Upper lobe of right lung (tissue), 1 donor: ENCODE measurements around the gene ZNF586. TPM values are rescaled to one million over a fixed set of nuclear protein-coding genes. Genes with fewer than 3 reads are reported as not detected.

Source experiments
- ATAC-seq: fragments of 200-7000 bp; cut with Tn5 transposase; one replicate; pipeline ENCODE4 v1.9.1; 2020; ENCODE audit warnings: mild to moderate bottlenecking, moderate library complexity
- DNase-seq: peaks from one replicate; pipeline ENCODE4 v3.0.0-alpha.2; 2020
- H3K27ac ChIP-seq: fragments of 200-600 bp; one replicate; pipeline ENCODE4 v1.8.0; 2022
- H3K27me3 ChIP-seq: fragments of 200-600 bp; one replicate; pipeline ENCODE4 v1.8.0; 2022; ENCODE audit warnings: mild to moderate bottlenecking
- H3K36me3 ChIP-seq: fragments of 200-600 bp; one replicate; pipeline ENCODE4 v1.8.0; 2022
- H3K4me1 ChIP-seq: fragments of 200-600 bp; one replicate; pipeline ENCODE4 v1.8.0; 2022
- H3K4me3 ChIP-seq: fragments of 200-600 bp; one replicate; pipeline ENCODE4 v1.8.0; 2022; ENCODE audit warnings: mild to moderate bottlenecking
- H3K9me3 ChIP-seq: fragments of 200-600 bp; one replicate; pipeline ENCODE4 v1.8.0; 2022
- intact Hi-C: fragments of 100-400 bp; cut with DNase I; formaldehyde crosslinking; loops from one replicate; pipeline ENCODE4 v1.11.0; 2022
- total RNA-seq: library from RNA; stranded (reverse); fragmentation: NEBNext Ultra II Directional; extraction: Animal tissue kit (Norgen Biotek cat#: 25700); gene quantifications from one replicate; pipeline ENCODE4 v1.2.1, GENCODE V29; 2021
- TF ChIP-seq, protein P1 (sequence below): fragments of 200-600 bp; IDR thresholded peaks from one replicate; pipeline ENCODE4 v1.8.0; 2022; ENCODE audit warnings: antibody characterized with exemption
- donor health status: DM: no; HTN: yes; CAD: no; lungs with severe emphysema.

The ZNF586 gene
- total RNA-seq, 1 donor from 2014 or later = 18.5 TPM

DNA sequence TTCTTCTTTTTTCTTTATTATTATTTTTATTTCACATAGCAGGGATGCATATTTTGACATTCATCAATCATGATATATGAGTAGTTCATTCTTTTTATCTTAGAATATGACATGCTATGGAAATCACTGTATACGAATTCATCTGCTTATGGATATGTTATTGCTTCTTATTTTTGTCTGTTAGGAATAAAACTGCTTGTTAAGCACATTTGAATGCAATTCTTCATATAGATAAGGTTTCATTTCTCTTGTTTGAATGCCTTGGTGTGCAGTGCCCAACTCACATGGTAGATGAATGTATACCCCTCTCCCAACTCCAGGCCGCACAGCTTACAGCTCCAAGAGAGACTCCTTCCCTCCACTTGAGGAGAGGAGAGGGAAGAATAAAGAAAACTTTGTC lies 11.5 kb upstream of the ZNF586 start:
- DNase-seq = no peak
- Histone ChIP-seq H3K36me3 (peaks cover 29% of the 10 kb centered on the region), H3K9me3 (peaks cover 29% of the 10 kb centered on the region), H3K27me3 (no peaks in the 10 kb centered on the region), H3K4me3 (no peak overlapping the region), H3K27ac (no peak overlapping the region), H3K4me1 (no peaks in the 10 kb centered on the region)
- intact Hi-C loops = no loop called here
- TF ChIP-seq, protein P1, sequence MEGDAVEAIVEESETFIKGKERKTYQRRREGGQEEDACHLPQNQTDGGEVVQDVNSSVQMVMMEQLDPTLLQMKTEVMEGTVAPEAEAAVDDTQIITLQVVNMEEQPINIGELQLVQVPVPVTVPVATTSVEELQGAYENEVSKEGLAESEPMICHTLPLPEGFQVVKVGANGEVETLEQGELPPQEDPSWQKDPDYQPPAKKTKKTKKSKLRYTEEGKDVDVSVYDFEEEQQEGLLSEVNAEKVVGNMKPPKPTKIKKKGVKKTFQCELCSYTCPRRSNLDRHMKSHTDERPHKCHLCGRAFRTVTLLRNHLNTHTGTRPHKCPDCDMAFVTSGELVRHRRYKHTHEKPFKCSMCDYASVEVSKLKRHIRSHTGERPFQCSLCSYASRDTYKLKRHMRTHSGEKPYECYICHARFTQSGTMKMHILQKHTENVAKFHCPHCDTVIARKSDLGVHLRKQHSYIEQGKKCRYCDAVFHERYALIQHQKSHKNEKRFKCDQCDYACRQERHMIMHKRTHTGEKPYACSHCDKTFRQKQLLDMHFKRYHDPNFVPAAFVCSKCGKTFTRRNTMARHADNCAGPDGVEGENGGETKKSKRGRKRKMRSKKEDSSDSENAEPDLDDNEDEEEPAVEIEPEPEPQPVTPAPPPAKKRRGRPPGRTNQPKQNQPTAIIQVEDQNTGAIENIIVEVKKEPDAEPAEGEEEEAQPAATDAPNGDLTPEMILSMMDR = no peak
- ATAC-seq = no peak

DNA sequence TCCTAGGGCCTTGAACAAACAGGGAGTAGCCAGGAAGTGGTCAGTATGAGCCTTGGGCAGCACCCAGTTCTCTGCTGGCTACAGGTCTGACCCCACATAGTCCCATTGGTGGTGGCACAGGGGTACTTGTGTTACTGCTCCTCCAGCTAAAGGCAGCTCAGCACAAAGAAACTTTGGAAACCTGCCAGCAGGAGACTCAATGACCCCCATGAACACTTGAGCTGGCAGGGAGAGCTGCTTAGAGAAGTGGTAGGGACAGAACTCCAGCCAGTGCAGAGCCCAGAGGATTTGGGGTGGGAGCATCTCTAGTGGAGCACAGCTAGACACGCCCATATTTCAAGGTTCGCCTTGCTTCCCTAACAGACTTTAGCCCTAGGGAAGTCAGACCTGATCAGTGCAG lies 10.4 kb upstream of the ZNF586 start:
- Histone ChIP-seq H3K9me3 (peaks cover 18% of the 10 kb centered on the region), H3K27ac (no peak overlapping the region), H3K27me3 (no peaks in the 10 kb centered on the region), H3K4me3 (no peak overlapping the region), H3K36me3 (peaks cover 18% of the 10 kb centered on the region), H3K4me1 (no peaks in the 10 kb centered on the region)
- TF ChIP-seq, protein P1 = no peak
- ATAC-seq (no peak), DNase-seq (no peak)
- intact Hi-C loops = no loop called here

DNA sequence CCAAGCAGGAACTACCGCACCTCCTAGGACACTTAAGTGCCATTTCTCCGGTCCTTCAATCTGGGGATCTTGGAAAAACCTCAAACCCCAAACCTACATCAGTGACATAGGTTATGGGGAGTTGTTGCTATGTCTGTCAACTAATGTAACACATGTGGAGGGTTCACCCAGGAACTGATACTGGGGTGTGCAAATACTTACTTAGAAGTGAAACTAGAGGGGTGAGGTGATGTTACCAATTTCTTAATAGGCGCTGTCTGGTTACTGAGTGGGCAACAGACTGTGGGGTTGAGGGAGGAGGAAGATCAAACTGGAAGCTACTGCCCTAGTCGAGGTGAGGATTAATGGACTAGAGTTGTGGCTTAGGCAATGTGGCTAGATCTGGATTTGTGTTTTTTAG lies 1.9 kb downstream of the ZNF586 start:
- no peaks in the 10 kb centered on the region for H3K27me3 ChIP-seq
- H3K36me3 ChIP-seq = peaks cover under 1% of the 10 kb centered on the region
- intact Hi-C loops = no loop called here
- H3K4me3 ChIP-seq = no peak overlapping the region
- DNase-seq (no peak), ATAC-seq (peak; percentile 6)
- no peak overlapping the region for H3K27ac ChIP-seq
- TF ChIP-seq, protein P1 = no peak
- peaks cover 16% of the 10 kb centered on the region for H3K4me1 ChIP-seq
- no peaks in the 10 kb centered on the region for H3K9me3 ChIP-seq

DNA sequence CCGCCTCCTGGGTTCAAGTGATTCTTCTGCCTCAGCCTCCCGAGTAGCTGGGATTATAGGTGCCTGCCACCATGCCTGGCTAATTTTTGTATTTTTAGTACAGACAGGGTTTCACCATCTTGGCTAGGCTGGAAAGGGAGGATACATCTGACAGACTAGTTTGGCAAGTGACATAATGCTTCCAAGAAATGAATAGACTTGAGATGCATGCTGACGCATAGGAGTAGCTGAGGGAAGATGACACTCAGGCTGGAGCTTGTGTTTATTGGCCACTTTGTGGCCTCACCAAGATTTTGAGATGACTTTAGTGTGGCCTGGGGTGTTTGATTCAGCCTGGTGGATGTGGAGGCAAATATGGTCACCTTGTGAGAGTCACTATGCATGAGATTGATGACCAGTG lies 4.0 kb downstream of the ZNF586 start:
- Histone ChIP-seq H3K9me3 (peaks cover 8% of the 10 kb centered on the region), H3K4me1 (peaks cover 16% of the 10 kb centered on the region), H3K4me3 (no peak overlapping the region), H3K27me3 (no peaks in the 10 kb centered on the region), H3K27ac (no peak overlapping the region), H3K36me3 (peaks cover 6% of the 10 kb centered on the region)
- TF ChIP-seq, protein P1 = no peak
- ATAC-seq (no peak), DNase-seq (no peak)
- intact Hi-C loops = no loop called here

DNA sequence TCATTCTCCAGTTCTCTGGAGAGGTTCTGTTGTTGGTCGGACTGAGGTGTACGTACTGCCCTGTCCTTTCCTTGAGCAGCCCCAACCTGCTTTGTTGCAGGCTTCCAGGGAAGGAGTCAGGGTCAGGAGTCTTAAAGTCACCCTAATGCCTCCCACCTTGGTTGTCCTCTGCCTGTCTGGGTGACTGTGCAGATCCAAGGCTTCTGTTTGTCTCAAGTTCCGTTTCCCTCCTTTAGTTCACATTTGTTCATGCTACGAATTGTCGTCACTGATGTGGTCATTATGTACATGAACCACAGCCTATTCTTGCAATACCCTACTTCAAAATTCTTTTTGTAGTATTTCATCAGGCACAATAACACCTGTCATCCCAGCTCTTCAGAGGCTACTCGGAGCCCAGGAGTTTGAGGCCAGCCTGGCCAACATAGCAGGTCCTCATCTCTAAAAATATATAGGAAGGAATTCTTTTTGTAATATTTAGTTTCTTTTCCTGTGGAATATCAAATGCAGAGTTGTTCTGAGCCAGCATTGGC lies 7.4 kb downstream of the ZNF586 start:
- DNase-seq (no peak), ATAC-seq (no peak)
- H3K27me3 ChIP-seq = no peaks in the 10 kb centered on the region
- peaks cover 34% of the 10 kb centered on the region for H3K36me3 ChIP-seq
- H3K27ac ChIP-seq = no peak overlapping the region
- H3K4me1 ChIP-seq = no peaks in the 10 kb centered on the region
- H3K9me3 ChIP-seq = peaks cover 34% of the 10 kb centered on the region
- TF ChIP-seq, protein P1 = no peak
- H3K4me3 ChIP-seq = no peak overlapping the region
- intact Hi-C loops = no loop called here

DNA sequence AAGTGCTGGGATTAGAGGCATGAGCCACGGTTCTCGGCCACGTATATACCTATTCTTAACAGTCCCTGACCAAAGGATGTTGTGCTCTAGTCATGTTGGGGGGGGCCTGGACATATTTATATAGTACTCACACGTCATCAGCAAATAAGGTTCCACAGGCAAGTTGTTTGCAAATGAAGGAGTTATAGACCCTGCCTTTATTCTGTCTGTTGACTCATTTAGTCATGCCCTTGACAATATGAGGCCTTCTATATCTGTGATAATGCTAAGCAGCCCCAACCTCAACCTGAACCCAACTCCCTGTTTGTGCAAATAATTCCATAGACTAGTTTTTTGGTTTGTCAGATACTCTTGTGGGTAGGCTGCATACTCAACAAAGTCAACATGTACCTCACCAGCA lies 8.9 kb downstream of the ZNF586 start:
- no peak for DNase-seq
- no peak for ATAC-seq
- no peak overlapping the region for H3K4me3 ChIP-seq
- H3K27me3 ChIP-seq = no peaks in the 10 kb centered on the region
- TF ChIP-seq, protein P1 = no peak
- peaks cover 34% of the 10 kb centered on the region for H3K36me3 ChIP-seq
- peaks cover 34% of the 10 kb centered on the region for H3K9me3 ChIP-seq
- H3K27ac ChIP-seq = no peak overlapping the region
- intact Hi-C loops = no loop called here
- no peaks in the 10 kb centered on the region for H3K4me1 ChIP-seq
